Esophagus (tissue), 2 donors: ENCODE results near the gene PRKN. TPM values are rescaled to one million over a fixed set of nuclear protein-coding genes. Genes with fewer than 3 reads are reported as not detected.

ENCODE experiments used
- H3K27ac ChIP-seq, 2 donors: one replicate each; pipeline ENCODE4 v1.5.1; 2013; ENCODE audit warnings: low read depth in 2 of 2, mild to moderate bottlenecking in 2 of 2, inconsistent platforms in 1 of 2, low read length in 1 of 2, moderate library complexity in 1 of 2
- H3K27me3 ChIP-seq, 2 donors: one replicate each; pipeline ENCODE4 v1.6.1; 2013; ENCODE audit warnings: low read length in 2 of 2, control low read depth in 1 of 2, mild to moderate bottlenecking in 1 of 2; ENCODE audit not compliant: insufficient read depth in 2 of 2, control insufficient read depth in 1 of 2
- H3K36me3 ChIP-seq, 2 donors: one replicate each; pipeline ENCODE4 v1.6.1; 2013; ENCODE audit warnings: low read length in 1 of 2; ENCODE audit not compliant: control insufficient read depth in 2 of 2, insufficient read depth in 2 of 2
- H3K4me1 ChIP-seq, 2 donors: one replicate each; pipeline ENCODE4 v1.6.1; 2013; ENCODE audit warnings: low read length in 1 of 2; ENCODE audit not compliant: control insufficient read depth in 2 of 2, insufficient read depth in 2 of 2
- H3K4me3 ChIP-seq, 2 donors: one replicate each; pipeline ENCODE4 v1.5.1; 2013; ENCODE audit warnings: low read length in 2 of 2, mild to moderate bottlenecking in 2 of 2, low read depth in 1 of 2, moderate library complexity in 1 of 2
- H3K9me3 ChIP-seq, 2 donors: one replicate each; pipeline ENCODE4 v1.6.1; 2013; ENCODE audit warnings: mild to moderate bottlenecking in 2 of 2, low read depth in 1 of 2, low read length in 1 of 2, moderate library complexity in 1 of 2; ENCODE audit not compliant: control insufficient read depth in 2 of 2, insufficient read depth in 1 of 2
- WGBS, 2 donors: extraction: QIAGEN DNeasy Blood & Tissue Kit; methylation state at CpG; one replicate each; pipeline ENCODE4 v1.1.7; 2013; 5-methylcytosine and 5-hydroxymethylcytosine counted together
- polyA plus RNA-seq, 2 donors: library from polyadenylated mRNA; stranded (reverse); fragments of 200-250 nt; gene quantifications; one replicate each; pipeline ENCODE4 v1.2.3, GENCODE V29; 2013
- donor health status: healthy with polysubstance abuse.
- donor health status: Bipolar disorder and iron deficiency.

The PRKN gene
- polyA plus RNA-seq, 2 donors = 0.28 to 0.45 TPM

DNA sequence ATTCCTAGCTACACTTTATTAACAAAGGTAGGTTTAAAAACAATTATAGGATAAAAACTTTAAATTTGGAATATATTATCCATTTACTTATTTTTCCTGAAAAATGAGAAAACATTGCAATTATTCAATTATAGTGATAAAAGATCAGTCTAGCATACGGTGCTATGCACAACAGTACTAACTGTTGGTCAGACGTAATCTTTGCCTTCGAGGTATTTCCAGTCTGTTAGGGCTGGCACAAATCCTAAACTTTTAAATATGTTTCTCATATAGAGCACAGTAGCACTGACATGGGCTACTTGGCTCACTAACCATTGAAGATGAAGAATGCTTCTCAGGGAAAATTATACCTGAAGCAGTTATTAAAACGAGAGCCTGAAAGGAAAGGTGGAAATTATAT lies 214.8 kb downstream of the PRKN start:
- WGBS, 2 donors = 60 to 62% methylated on average over 4 of the region's 4 CpGs
- Histone ChIP-seq H3K36me3 (no peaks in the 10 kb centered on the region), H3K9me3 (no peaks in the 10 kb centered on the region), H3K27me3 (no peaks in the 10 kb centered on the region), H3K4me3 (no peak overlapping the region), H3K4me1 (no peaks in the 10 kb centered on the region), H3K27ac (no peak overlapping the region)

DNA sequence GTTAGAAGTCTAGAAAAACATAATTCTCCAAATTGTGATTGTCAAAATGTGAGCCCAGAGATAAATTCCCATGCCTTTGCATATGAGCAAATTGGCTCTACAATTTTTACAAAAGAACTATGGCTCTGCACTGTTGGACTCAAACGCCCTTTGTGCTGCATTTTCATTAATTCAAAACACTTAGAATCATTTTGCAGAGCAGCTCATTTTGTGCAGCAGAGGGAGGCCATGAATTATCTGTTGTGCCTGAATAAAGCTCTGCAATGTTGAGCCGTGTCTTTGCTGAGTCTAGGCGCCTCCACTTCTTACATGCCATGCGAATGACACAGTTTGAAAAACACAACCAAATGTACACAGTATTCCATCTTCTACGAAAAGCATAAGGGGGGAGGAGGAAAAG lies 230.2 kb downstream of the PRKN start:
- H3K9me3 ChIP-seq = no peaks in the 10 kb centered on the region
- 73 to 78% methylated on average over 5 of the region's 5 CpGs for WGBS, 2 donors
- H3K27ac ChIP-seq = no peak overlapping the region
- no peaks in the 10 kb centered on the region for H3K27me3 ChIP-seq
- H3K4me1 ChIP-seq = no peaks in the 10 kb centered on the region
- no peak overlapping the region for H3K4me3 ChIP-seq
- no peaks in the 10 kb centered on the region for H3K36me3 ChIP-seq

DNA sequence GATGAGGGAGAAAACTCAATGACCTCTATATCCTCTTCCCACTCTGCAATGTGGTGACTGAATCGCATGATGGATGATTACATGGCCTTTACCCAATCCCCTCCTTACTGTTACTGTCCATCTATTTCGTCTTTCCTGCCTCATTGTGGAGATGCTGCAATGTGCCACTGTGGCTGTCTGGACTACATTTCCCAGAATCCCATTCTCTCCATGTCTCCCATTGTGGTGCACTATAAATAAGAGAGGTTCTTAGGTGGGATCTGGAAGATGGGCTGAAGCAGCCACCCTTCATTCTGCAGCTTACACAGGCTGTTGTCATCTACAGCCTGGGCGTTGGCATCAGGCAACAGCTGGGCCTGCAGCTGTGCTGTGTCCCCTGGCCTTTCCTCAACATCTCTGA lies 233.6 kb downstream of the PRKN start:
- H3K27ac ChIP-seq = no peak overlapping the region
- 92 to 94% methylated on average over 3 of the region's 3 CpGs for WGBS, 2 donors
- no peak overlapping the region for H3K4me3 ChIP-seq
- no peaks in the 10 kb centered on the region for H3K27me3 ChIP-seq
- no peaks in the 10 kb centered on the region for H3K9me3 ChIP-seq
- H3K36me3 ChIP-seq = no peaks in the 10 kb centered on the region
- H3K4me1 ChIP-seq = no peaks in the 10 kb centered on the region

DNA sequence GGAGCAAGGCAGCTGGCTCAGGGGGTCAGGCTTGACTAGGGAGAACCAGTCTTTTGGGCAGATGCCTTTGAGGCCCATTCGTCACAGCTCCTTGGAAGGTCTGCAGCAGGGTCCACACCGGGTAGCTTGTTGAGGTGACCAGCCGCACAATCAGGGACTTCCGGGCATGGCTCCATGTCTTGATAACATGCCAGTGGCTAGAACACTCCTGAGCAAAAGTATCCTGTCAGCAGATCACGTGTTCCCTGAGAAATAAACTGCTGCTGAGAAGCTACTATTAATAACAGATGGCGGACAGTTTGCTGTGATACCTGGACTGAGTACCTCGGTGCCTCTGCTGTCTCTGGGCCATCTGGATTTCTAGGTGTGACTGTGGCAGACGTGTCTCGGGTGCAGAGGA lies 235.9 kb downstream of the PRKN start:
- no peaks in the 10 kb centered on the region for H3K9me3 ChIP-seq
- 89 to 91% methylated on average over 9 of the region's 9 CpGs for whole genome bisulfite sequencing, 2 donors
- H3K4me3 ChIP-seq = no peak overlapping the region

DNA sequence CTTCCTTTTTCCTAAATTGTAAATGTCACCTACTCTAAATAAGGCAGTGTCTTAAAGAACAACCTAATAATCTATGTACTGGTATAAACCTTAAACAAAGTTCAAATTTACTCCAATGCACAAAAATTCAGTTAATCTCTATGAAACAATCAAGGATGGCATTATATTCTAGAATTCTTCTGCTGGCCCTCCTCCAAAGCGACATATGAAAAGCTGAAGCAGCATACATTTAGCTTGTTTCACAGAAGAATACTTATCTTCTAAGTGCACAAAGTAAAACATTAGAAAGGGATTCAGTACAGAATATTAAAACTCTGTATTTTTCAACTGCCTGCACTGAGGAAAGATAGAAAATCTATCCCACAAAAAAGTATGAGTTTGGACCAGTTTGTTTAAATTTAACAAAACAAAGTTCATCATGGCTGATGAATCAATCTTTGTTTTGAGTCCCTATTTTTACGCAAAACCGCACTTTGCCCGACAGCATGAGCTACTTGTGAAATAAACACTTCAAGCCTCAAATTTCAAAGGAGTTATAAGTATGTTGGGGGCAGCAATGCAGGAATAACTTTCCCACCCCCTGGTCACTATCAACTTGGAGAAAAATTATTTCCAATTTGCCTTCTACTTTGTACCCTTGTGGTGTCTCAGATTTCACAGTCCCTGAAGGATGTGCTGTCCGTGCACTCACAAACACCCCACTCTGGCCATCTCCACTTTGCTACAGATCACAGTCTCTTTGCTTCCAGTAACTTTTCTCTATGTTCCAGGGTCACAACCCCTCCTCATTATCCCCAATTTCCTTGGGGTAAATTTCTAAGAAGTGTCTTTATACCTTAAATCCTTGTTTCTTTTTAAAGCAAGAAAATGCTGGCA lies 238.2 kb downstream of the PRKN start:
- H3K4me1 ChIP-seq = no peaks in the 10 kb centered on the region
- WGBS, 2 donors = 86 to 92% methylated on average over 5 of the region's 5 CpGs
- no peaks in the 10 kb centered on the region for H3K9me3 ChIP-seq
- no peaks in the 10 kb centered on the region for H3K36me3 ChIP-seq
- H3K27me3 ChIP-seq = no peaks in the 10 kb centered on the region
- H3K27ac ChIP-seq = no peak overlapping the region
- H3K4me3 ChIP-seq = no peak overlapping the region

More for the DNA sequence above, 235.9 kb downstream of the PRKN start:
- Histone ChIP-seq H3K4me1 (no peaks in the 10 kb centered on the region), H3K27me3 (no peaks in the 10 kb centered on the region), H3K36me3 (no peaks in the 10 kb centered on the region), H3K27ac (no peak overlapping the region)

DNA sequence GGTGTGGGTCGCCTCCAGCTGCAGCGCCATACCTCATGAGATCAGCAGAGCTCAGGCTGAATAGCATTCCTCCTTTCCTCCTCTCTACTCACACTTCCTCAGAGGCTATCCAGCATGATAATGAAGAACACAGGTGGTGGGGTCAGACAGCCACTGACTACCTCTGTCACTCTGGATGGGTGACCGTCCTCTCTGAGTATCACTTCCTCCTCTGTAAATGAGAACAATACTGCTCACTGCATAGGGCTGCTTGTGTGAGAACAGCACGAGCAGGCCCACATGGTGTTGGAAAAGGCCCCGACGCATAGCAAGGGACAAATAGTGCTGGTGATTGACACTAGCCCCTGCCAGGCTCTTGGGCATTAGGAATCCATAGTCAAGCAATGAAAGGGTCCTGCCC lies 239.1 kb downstream of the PRKN start:
- Histone ChIP-seq H3K36me3 (no peaks in the 10 kb centered on the region), H3K4me1 (no peaks in the 10 kb centered on the region), H3K9me3 (no peaks in the 10 kb centered on the region), H3K27me3 (no peaks in the 10 kb centered on the region), H3K4me3 (no peak overlapping the region), H3K27ac (no peak overlapping the region)
- WGBS, 2 donors = 90 to 93% methylated on average over 6 of the region's 6 CpGs

DNA sequence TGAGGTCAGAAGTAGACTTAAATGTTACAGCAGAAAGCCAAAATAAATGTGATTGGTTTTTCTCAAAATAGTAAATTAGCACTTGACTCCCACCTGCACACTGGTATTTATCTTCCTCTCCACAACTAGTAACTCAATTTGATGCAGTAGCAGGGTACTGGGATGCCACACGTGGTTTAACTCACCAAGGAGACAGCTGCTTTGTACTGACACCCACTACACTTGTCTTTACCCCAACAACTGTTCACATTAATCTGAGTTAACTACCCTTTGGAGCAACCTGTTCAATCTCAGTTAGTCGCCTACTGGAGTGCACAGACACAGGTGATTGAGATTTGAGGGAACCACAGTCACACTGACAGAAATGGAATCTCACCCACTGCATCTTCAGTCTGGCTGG lies 242.1 kb downstream of the PRKN start:
- Histone ChIP-seq H3K27ac (no peak overlapping the region), H3K27me3 (no peaks in the 10 kb centered on the region), H3K4me3 (no peak overlapping the region), H3K4me1 (no peaks in the 10 kb centered on the region), H3K9me3 (no peaks in the 10 kb centered on the region), H3K36me3 (no peaks in the 10 kb centered on the region)
- WGBS, 2 donors = 59 to 72% methylated on average over 2 of the region's 2 CpGs

DNA sequence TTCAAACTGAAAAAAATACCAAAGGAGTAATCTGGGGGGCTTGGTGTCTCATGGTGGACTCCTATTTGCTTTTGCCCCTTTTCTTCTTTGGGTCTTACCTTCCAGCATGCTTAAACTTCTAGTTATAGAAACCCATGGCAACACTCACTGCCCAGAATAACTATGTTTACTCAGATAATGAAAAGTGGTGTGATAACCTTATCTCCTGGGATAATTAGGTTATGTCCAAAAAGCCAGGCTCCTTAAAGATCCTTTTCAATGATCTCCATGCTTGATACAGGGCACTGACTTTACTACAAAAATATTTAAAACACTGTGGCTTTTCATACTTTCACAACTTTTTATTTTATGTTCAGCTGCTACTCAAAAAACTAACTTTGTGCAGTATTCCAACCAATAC lies 245.6 kb downstream of the PRKN start:
- no peaks in the 10 kb centered on the region for H3K4me1 ChIP-seq
- no peaks in the 10 kb centered on the region for H3K36me3 ChIP-seq
- no peak overlapping the region for H3K4me3 ChIP-seq
- H3K27ac ChIP-seq = no peak overlapping the region
- no peaks in the 10 kb centered on the region for H3K27me3 ChIP-seq
- H3K9me3 ChIP-seq = no peaks in the 10 kb centered on the region

DNA sequence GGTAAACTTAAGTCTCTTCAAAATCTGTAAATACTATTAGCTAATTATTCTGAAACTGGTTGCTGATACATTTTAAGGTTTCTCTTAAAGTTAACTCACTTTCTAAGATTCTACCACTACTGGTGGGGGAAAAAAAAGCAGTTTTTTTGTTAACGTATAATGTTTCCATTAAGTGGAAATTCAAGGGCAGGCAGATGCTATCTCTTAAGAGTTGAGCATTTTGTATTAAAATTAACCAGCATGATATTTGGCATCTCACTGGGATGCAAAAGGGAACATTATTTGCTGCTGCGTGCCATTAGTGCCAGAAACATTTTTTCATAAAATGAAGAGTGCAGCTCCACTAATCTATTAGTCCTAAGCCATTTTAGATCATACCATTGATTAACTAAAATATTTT lies 246.2 kb downstream of the PRKN start:
- 92 to 94% methylated on average over 2 of the region's 2 CpGs for WGBS, 2 donors
- Histone ChIP-seq H3K27me3 (no peaks in the 10 kb centered on the region), H3K4me3 (no peak overlapping the region), H3K9me3 (no peaks in the 10 kb centered on the region), H3K4me1 (no peaks in the 10 kb centered on the region), H3K27ac (no peak overlapping the region), H3K36me3 (no peaks in the 10 kb centered on the region)

DNA sequence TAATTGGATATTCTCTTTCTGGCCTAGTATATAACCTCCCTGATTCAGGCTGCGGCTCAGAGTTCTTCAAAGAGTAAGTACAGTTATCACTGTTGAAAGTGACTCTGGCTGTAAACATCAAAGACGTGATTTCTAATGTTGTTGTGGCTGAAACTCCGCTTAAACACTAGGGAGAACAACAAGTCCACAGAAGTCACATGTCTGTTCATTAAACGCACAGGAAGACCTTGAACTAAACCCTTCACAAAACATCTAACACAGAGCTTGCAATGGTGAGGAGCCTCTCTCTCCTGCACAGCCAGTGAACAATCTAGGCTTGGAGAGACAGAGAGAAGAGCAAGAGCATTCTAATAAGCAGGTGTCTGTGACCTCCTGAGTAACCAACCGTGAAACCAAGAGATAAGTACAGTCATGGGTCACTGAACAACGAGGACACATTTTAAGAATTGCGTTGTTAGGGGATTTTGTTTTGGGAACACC lies 249.3 kb downstream of the PRKN start:
- H3K4me1 ChIP-seq = no peaks in the 10 kb centered on the region
- H3K27ac ChIP-seq = no peak overlapping the region
- 84 to 86% methylated on average over 7 of the region's 7 CpGs for WGBS, 2 donors
- no peaks in the 10 kb centered on the region for H3K9me3 ChIP-seq
- H3K27me3 ChIP-seq = no peaks in the 10 kb centered on the region
- no peak overlapping the region for H3K4me3 ChIP-seq
- H3K36me3 ChIP-seq = no peaks in the 10 kb centered on the region
